PC-9 (cell line): Measurements from ENCODE around the gene AQP12A.
"Not testable (repeated sequence)": the region's sequence is repeated elsewhere in the genome, so short reads cannot be mapped to it uniquely, and the experiment has no call there.

ENCODE experiments used
- EZH2 ChIP-seq: fragments of 200-600 bp; sonication (generic); IDR thresholded peaks from 2 replicates; pipeline ENCODE4 v1.8.0; 2017; ENCODE audit warnings: antibody characterized with exemption, low read depth
- TF ChIP-seq, protein P1 (sequence below): fragments of 200-600 bp; sonication (generic); conservative IDR thresholded peaks from 2 replicates; pipeline ENCODE4 v1.6.1; 2017; ENCODE audit warnings: mixed run types, antibody characterized with exemption, mild to moderate bottlenecking, moderate library complexity

- TF ChIP-seq EZH2, result not testable (repeated sequence)
- TF ChIP-seq, protein P1, sequence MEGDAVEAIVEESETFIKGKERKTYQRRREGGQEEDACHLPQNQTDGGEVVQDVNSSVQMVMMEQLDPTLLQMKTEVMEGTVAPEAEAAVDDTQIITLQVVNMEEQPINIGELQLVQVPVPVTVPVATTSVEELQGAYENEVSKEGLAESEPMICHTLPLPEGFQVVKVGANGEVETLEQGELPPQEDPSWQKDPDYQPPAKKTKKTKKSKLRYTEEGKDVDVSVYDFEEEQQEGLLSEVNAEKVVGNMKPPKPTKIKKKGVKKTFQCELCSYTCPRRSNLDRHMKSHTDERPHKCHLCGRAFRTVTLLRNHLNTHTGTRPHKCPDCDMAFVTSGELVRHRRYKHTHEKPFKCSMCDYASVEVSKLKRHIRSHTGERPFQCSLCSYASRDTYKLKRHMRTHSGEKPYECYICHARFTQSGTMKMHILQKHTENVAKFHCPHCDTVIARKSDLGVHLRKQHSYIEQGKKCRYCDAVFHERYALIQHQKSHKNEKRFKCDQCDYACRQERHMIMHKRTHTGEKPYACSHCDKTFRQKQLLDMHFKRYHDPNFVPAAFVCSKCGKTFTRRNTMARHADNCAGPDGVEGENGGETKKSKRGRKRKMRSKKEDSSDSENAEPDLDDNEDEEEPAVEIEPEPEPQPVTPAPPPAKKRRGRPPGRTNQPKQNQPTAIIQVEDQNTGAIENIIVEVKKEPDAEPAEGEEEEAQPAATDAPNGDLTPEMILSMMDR, result not testable (repeated sequence)
Observed at GRCh38 chr2:240680185-240680584, 11.5 kb upstream of the AQP12A start.
